Measurements from ENCODE around the gene CFAP45. TPM values are rescaled to one million over a fixed set of nuclear protein-coding genes. Genes with fewer than 3 reads are reported as not detected.

CFAP45 gene
- total RNA-seq, 2 donors from 2014 or later: 0.95 to 2.1 TPM

DNA sequence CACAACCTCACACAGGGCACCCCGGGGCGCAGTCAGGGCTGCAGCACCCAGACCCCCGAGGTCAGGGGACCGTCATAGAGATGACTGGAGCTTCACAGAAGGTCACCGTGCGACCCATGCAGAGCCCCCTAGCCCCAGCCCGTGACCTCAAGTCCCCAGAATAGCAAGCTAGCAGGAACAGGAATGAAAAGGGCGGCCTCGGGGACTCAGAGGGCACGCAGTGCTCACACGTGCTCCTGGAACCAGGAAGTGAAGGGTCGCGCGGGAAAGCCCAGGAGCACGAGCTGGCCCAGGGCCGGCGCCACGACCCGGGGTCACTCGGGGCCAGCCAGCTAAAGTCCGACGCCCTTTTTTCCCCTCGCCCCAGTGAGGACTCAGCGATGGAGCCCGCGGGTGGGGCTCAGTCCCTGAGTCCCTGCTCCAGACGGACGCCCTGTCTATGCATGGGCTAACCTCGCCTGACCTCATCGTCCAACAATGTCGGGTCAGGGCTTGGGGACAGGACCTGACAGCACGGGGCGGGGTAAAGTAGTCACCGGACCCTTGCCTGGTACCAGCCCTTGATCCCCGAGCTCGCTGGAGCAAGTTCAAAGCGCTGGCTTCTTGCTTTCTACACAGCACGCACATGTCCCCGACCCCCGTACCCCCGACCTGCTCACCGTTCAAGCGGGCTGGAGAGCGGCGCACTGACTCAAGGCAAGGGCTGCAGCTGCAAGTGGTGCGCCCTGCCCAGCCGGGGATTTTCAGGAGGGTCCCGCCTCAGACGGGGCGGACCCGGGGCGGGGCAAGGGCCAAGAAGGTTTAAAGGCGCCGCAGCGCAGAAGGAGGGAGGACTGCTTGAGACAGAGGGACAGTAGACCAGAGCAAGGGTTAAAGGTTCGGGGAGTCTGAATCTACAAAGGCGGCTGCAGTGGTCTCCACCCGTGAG lies 25.1 kb upstream of the CFAP45 start, which contains the start of gene TAGLN2:
Gene TAGLN2, minus strand, starts transcription at position 717 of the 928 bp plus-strand sequence. CDS start 4,998 bp downstream, outside the sequence.
- Histone ChIP-seq H3K9me3 (no peaks in the 10 kb centered on the region), H3K27me3 (replicated peaks; ENCODE audit: insufficient read depth) (no peaks in the 10 kb centered on the region), H3K4me1 (ENCODE audit: control insufficient read depth in 1 of 2, low read depth in 2 of 2) (peaks cover 24 to 39% of the 10 kb centered on the region in 2 donors), H3K4me3 (peak within 1 kb of the TSS; percentile 87), H3K36me3 (peaks cover 2% of the 10 kb centered on the region), H3K27ac (peak within 1 kb of the TSS; percentile 97 to 99)
- DNase-seq (ENCODE audit: low spot score) (peak; percentile 72), ATAC-seq (ENCODE audit: insufficient number of reproducible peaks, low FRiP score, low read depth) (peak; percentile 62)
- TF ChIP-seq, protein P1, sequence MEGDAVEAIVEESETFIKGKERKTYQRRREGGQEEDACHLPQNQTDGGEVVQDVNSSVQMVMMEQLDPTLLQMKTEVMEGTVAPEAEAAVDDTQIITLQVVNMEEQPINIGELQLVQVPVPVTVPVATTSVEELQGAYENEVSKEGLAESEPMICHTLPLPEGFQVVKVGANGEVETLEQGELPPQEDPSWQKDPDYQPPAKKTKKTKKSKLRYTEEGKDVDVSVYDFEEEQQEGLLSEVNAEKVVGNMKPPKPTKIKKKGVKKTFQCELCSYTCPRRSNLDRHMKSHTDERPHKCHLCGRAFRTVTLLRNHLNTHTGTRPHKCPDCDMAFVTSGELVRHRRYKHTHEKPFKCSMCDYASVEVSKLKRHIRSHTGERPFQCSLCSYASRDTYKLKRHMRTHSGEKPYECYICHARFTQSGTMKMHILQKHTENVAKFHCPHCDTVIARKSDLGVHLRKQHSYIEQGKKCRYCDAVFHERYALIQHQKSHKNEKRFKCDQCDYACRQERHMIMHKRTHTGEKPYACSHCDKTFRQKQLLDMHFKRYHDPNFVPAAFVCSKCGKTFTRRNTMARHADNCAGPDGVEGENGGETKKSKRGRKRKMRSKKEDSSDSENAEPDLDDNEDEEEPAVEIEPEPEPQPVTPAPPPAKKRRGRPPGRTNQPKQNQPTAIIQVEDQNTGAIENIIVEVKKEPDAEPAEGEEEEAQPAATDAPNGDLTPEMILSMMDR (IDR thresholded peaks at IDR 0.05): peak; percentile 15

DNA sequence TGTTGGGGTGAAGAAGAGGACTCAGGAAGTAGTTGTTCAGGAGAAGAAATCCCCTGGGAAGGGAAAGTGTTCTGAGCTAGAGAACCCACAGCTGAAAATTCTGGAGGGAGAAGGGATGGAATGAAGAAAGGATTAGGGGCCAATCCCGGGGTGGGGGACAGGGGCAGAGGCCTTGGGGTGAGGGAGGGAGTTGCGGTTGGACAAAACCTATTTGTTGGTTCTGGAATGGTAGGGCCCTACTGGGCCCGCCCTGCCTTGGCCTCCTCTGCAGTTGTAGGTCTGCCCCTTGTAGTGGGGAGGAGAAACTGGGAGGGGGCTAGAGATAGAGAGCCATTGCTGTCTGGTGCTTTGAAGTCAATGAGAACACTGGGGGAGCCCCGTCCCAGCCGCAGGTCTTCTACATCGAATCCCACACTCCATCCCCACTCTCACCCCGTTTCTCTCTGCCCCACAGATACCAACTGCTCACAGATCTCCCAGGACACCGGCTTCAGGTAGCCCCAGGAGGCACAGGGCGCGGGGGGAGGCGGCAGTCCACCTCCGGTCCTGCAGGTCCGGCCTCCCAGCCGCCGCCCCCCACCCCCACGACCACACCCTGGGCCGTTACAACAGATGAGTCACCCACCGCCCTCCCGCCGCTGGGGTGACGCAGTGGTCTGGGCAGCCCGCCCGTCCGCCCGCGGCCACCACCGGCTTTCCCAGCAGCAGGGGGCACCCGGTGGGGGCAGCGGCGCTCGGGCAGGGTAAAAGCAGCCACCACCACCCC lies 24.2 kb upstream of the CFAP45 start:
- TF ChIP-seq, protein P1 (IDR thresholded peaks at IDR 0.05): no peak
- ATAC-seq (ENCODE audit: insufficient number of reproducible peaks, low FRiP score, low read depth) (peak; percentile 34), DNase-seq (ENCODE audit: low spot score) (peak; percentile 83)
- H3K4me3 ChIP-seq: peak overlapping the region; percentile 87
- H3K4me1 ChIP-seq (ENCODE audit: control insufficient read depth in 1 of 2, low read depth in 2 of 2): peaks cover 24 to 48% of the 10 kb centered on the region in 2 donors
- H3K27ac ChIP-seq: peak overlapping the region; percentile 97 to 99
- no peaks in the 10 kb centered on the region for H3K27me3 ChIP-seq (replicated peaks; ENCODE audit: insufficient read depth)
- H3K36me3 ChIP-seq: peaks cover 11% of the 10 kb centered on the region
- H3K9me3 ChIP-seq: no peaks in the 10 kb centered on the region

DNA sequence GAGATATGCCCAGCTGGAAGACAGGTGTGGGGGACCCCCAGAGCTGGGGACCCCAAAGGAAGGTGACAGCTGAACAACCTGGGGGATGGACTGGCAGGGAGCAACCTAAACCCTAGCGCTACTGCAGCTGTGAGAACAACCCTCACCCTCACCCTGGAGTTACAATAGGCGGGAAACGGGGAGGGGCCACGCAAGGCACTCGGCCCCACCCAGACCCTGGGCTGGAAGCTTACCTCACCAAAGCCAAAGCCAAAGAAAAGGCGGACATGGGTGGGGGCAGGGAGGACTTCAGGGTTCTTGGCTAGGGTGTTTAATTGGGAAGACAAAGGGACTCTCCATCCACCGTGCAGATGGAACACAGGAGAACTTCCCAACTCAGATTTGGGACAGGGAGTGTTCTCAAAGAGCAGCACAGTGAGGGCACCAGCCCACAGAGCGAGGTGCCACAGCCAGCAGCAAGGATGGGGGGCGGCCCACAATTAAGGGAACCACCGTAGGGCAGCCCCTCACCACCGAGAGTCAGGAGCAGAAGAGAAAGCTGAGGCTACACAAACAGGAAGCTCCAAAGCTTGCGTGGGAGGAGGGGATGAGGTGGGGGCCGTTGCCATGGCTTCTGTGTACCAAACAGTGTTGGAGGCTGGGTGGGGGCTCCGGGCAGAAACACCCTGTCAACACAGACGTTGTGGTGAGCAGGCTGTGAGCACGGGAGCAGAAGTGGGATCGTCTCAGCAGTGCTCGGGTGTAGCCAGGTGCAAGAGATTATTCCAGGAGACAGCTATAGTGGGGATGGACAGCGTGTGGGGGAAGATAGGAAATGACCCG lies 23.4 kb upstream of the CFAP45 start:
- peak; percentile 80 for DNase-seq (ENCODE audit: low spot score)
- Histone ChIP-seq H3K9me3 (no peaks in the 10 kb centered on the region), H3K4me3 (peak overlapping the region; percentile 87), H3K27ac (peak overlapping the region; percentile 97 to 99), H3K36me3 (peaks cover 19% of the 10 kb centered on the region), H3K4me1 (ENCODE audit: control insufficient read depth in 1 of 2, low read depth in 2 of 2) (peaks cover 24 to 54% of the 10 kb centered on the region in 2 donors), H3K27me3 (replicated peaks; ENCODE audit: insufficient read depth) (no peaks in the 10 kb centered on the region)
- TF ChIP-seq, protein P1 (IDR thresholded peaks at IDR 0.05): no peak
- peak; percentile 65 for ATAC-seq (ENCODE audit: insufficient number of reproducible peaks, low FRiP score, low read depth)

DNA sequence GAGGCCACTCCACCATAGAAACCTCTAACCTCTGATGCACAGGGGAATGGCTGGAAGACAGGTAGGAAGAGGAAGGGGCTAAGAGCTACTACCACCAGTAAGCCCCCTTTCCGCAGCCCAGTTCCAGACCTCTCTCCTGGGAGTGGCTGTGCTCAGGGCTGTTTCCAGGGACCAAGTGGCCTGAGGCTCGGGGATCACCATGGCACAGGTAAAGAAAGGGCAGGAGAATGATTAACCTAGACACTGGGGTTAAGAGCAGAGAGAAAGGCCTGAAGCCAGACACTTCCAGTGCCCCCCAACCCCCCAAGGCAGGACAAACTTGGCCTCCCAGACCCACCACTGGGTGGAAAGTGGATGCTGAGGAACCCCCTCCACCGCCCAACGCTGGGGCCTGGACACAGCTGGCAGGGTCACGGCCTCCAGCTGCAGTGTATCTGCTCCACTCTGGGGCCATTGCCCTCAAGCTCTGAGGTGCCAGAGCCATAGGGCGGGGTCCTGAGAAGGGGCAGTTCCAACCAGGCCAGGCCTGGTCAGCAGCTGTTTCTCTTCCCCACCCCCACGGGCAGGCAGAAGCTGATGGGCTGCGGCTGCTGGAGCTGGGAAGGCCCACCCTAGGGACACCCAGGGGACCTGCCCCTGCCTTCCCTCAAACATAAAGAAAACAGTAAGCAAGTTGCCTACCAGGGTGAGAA lies 22.7 kb upstream of the CFAP45 start:
- H3K36me3 ChIP-seq: peaks cover 26% of the 10 kb centered on the region
- peak overlapping the region; percentile 87 for H3K4me3 ChIP-seq
- ATAC-seq (ENCODE audit: insufficient number of reproducible peaks, low FRiP score, low read depth) (no peak), DNase-seq (ENCODE audit: low spot score) (no peak)
- TF ChIP-seq, protein P1 (IDR thresholded peaks at IDR 0.05): no peak
- H3K9me3 ChIP-seq: no peaks in the 10 kb centered on the region
- no peaks in the 10 kb centered on the region for H3K27me3 ChIP-seq (replicated peaks; ENCODE audit: insufficient read depth)
- peaks cover 24 to 62% of the 10 kb centered on the region in 2 donors for H3K4me1 ChIP-seq (ENCODE audit: control insufficient read depth in 1 of 2, low read depth in 2 of 2)
- H3K27ac ChIP-seq: peak overlapping the region; percentile 97 to 99
